BE2C (cell line): Measurements from ENCODE around the gene IKZF1.
A peak's percentile ranks its signal among the peaks of the same experiment; 100 is the strongest.

Experiments
- DNase-seq: peaks from one replicate; pipeline ENCODE4 v3.0.0-alpha.2; 2020
- H3K27me3 ChIP-seq: fragments of 250-450 bp; sonication (Bioruptor Pico); 2 replicates; pipeline ENCODE4 v1.5.1; 2020; ENCODE audit warnings: mild to moderate bottlenecking
- H3K36me3 ChIP-seq: fragments of 250-450 bp; sonication (Bioruptor Pico); 2 replicates; pipeline ENCODE4 v1.5.1; 2020; ENCODE audit warnings: mild to moderate bottlenecking
- H3K4me1 ChIP-seq: fragments of 250-450 bp; sonication (Bioruptor Pico); 2 replicates; pipeline ENCODE4 v1.5.1; 2020
- H3K4me3 ChIP-seq: 2 replicates; pipeline ENCODE4 v1.5.1; 2011; ENCODE audit warnings: low read depth, low read length
- H3K9me3 ChIP-seq: fragments of 250-450 bp; sonication (Bioruptor Pico); 2 replicates; pipeline ENCODE4 v1.5.1; 2020
- CTCF ChIP-seq: IDR thresholded peaks from 2 replicates; pipeline ENCODE4 v1.5.1; 2012; ENCODE audit warnings: mild to moderate bottlenecking, low read depth, low read length

The IKZF1 gene

GRCh38 chr7:50415844-50416364 lies 111.4 kb downstream of the IKZF1 start:
- Histone ChIP-seq H3K9me3 (no peaks in the 10 kb centered on the region), H3K27me3 (no peaks in the 10 kb centered on the region), H3K36me3 (no peaks in the 10 kb centered on the region), H3K4me1 (no peaks in the 10 kb centered on the region), H3K4me3 (no peak overlapping the region)
- TF ChIP-seq CTCF, result no peak
- DNase-seq, result no peak

- no peak for DNase-seq
- no peak for TF ChIP-seq CTCF
- no peak overlapping the region for H3K4me3 ChIP-seq
Measured at GRCh38 chr7:50416527-50417182, 112.1 kb downstream of the IKZF1 start.

GRCh38 chr7:50418086-50418515 lies 113.6 kb downstream of the IKZF1 start:
- DNase-seq, result peak; percentile 78
- no peak overlapping the region for H3K4me3 ChIP-seq
- no peaks in the 10 kb centered on the region for H3K4me1 ChIP-seq
- TF ChIP-seq CTCF, result peak; percentile 97
- no peaks in the 10 kb centered on the region for H3K36me3 ChIP-seq
- no peaks in the 10 kb centered on the region for H3K27me3 ChIP-seq
- H3K9me3 ChIP-seq, result no peaks in the 10 kb centered on the region

More at GRCh38 chr7:50416527-50417182, 112.1 kb downstream of the IKZF1 start:
- H3K27me3 ChIP-seq, result no peaks in the 10 kb centered on the region
- H3K9me3 ChIP-seq, result no peaks in the 10 kb centered on the region
- no peaks in the 10 kb centered on the region for H3K36me3 ChIP-seq
- H3K4me1 ChIP-seq, result no peaks in the 10 kb centered on the region

GRCh38 chr7:50418526-50419290 lies 114.2 kb downstream of the IKZF1 start:
- no peaks in the 10 kb centered on the region for H3K9me3 ChIP-seq
- H3K36me3 ChIP-seq, result no peaks in the 10 kb centered on the region
- H3K4me1 ChIP-seq, result no peaks in the 10 kb centered on the region
- TF ChIP-seq CTCF, result no peak
- no peaks in the 10 kb centered on the region for H3K27me3 ChIP-seq
- no peak overlapping the region for H3K4me3 ChIP-seq
- no peak for DNase-seq

- TF ChIP-seq CTCF, result no peak
- peaks cover 5% of the 10 kb centered on the region; the same call in 1 of the 2 replicates for H3K4me1 ChIP-seq
- H3K36me3 ChIP-seq, result no peaks in the 10 kb centered on the region
- H3K9me3 ChIP-seq, result no peaks in the 10 kb centered on the region
- no peaks in the 10 kb centered on the region for H3K27me3 ChIP-seq
- no peak overlapping the region for H3K4me3 ChIP-seq
- DNase-seq, result no peak
Measured at GRCh38 chr7:50421043-50421442, 116.5 kb downstream of the IKZF1 start.

- H3K27me3 ChIP-seq, result no peaks in the 10 kb centered on the region
- no peak overlapping the region for H3K4me3 ChIP-seq
- H3K36me3 ChIP-seq, result no peaks in the 10 kb centered on the region
- DNase-seq, result no peak
- no peaks in the 10 kb centered on the region for H3K9me3 ChIP-seq
- peaks cover 5% of the 10 kb centered on the region; the same call in 1 of the 2 replicates for H3K4me1 ChIP-seq
- TF ChIP-seq CTCF, result no peak
Measured at GRCh38 chr7:50422858-50423257, 118.3 kb downstream of the IKZF1 start.
